GM12892 (cell line): Measurements from ENCODE around the gene JAZF1.
"Not testable (repeated sequence)": the region's sequence is repeated elsewhere in the genome, so short reads cannot be mapped to it uniquely, and the experiment has no call there.

Source experiments
- DNase-seq: peaks from one replicate; pipeline ENCODE4 v3.0.0; 2011; ENCODE audit not compliant: insufficient read length
- FAIRE-seq: peaks from 2 replicates; lab custom pipeline; 2011; peaks lifted over from hg19 to GRCh38; lab: Jason Lieb, UNC
- POLR2A ChIP-seq: IDR thresholded peaks from 2 replicates; pipeline ENCODE4 v1.6.1; 2011; ENCODE audit warnings: low read depth, low read length, control low read depth
- POLR2AphosphoS5 ChIP-seq: IDR thresholded peaks from 2 replicates; pipeline ENCODE4 v1.6.1; 2011; ENCODE audit warnings: low read depth, low read length, control low read depth
- TAF1 ChIP-seq: IDR thresholded peaks from 2 replicates; pipeline ENCODE4 v1.6.1; 2011; ENCODE audit warnings: low read depth, mild to moderate bottlenecking, control low read depth, low read length, borderline replicate concordance

The JAZF1 gene

GRCh38 chr7:27895551-27895950 lies 285.0 kb downstream of the JAZF1 start:
- FAIRE-seq = no peak
- DNase-seq = no peak

GRCh38 chr7:27890205-27890849 lies 290.3 kb downstream of the JAZF1 start:
- FAIRE-seq = peak; percentile 86
- TF ChIP-seq POLR2A (no peak), TAF1 (no peak), POLR2AphosphoS5 (no peak)
- DNase-seq = no peak

More at GRCh38 chr7:27895551-27895950, 285.0 kb downstream of the JAZF1 start:
- no peak for TF ChIP-seq POLR2A
- no peak for TF ChIP-seq TAF1

- no peak for TF ChIP-seq TAF1
- TF ChIP-seq POLR2AphosphoS5 = no peak
- TF ChIP-seq POLR2A = no peak
Measured at GRCh38 chr7:27889800-27890199, 290.8 kb downstream of the JAZF1 start.

GRCh38 chr7:27888736-27889135 lies 291.9 kb downstream of the JAZF1 start:
- FAIRE-seq (no peak), DNase-seq (no peak)
- no peak for TF ChIP-seq POLR2A
- TF ChIP-seq POLR2AphosphoS5 = no peak

More at GRCh38 chr7:27889800-27890199, 290.8 kb downstream of the JAZF1 start:
- DNase-seq (no peak), FAIRE-seq (no peak)

GRCh38 chr7:27886710-27887109 lies 293.9 kb downstream of the JAZF1 start:
- not testable (repeated sequence) for DNase-seq, FAIRE-seq

- no peak for TF ChIP-seq POLR2A
- no peak for TF ChIP-seq POLR2AphosphoS5
- TF ChIP-seq TAF1 = no peak
- DNase-seq (no peak), FAIRE-seq (no peak)
Measured at GRCh38 chr7:27885652-27886051, 294.9 kb downstream of the JAZF1 start.

- DNase-seq (no peak), FAIRE-seq (no peak)
- TF ChIP-seq POLR2A (no peak), TAF1 (no peak), POLR2AphosphoS5 (no peak)
Measured at GRCh38 chr7:27883696-27884095, 296.9 kb downstream of the JAZF1 start.

GRCh38 chr7:27876756-27877155 lies 303.8 kb downstream of the JAZF1 start:
- TF ChIP-seq POLR2AphosphoS5 (no peak), TAF1 (no peak), POLR2A (no peak)
- FAIRE-seq (no peak), DNase-seq (no peak)

- no peak for TF ChIP-seq TAF1
- no peak for TF ChIP-seq POLR2A
- no peak for TF ChIP-seq POLR2AphosphoS5
- DNase-seq (no peak), FAIRE-seq (no peak)
Measured at GRCh38 chr7:27875832-27876231, 304.8 kb downstream of the JAZF1 start.

- DNase-seq = no peak
- no peak for FAIRE-seq
- TF ChIP-seq POLR2AphosphoS5 (no peak), TAF1 (no peak), POLR2A (no peak)
Measured at GRCh38 chr7:27875061-27875460, 305.5 kb downstream of the JAZF1 start.

- no peak for TF ChIP-seq TAF1
- TF ChIP-seq POLR2AphosphoS5 = no peak
- TF ChIP-seq POLR2A = no peak
- FAIRE-seq (no peak), DNase-seq (no peak)
Measured at GRCh38 chr7:27873981-27874957, 306.3 kb downstream of the JAZF1 start.
